H9 (cell line): ENCODE data around the gene PPFIBP2. TPM values are rescaled to one million over a fixed set of nuclear protein-coding genes. Genes with fewer than 3 reads are reported as not detected.

Source experiments
- DNase-seq: peaks from one replicate; pipeline ENCODE4 v3.0.0-alpha.2; 2017
- H2AFZ ChIP-seq: one replicate; pipeline ENCODE4 v1.6.1; 2013; ENCODE audit warnings: mild to moderate bottlenecking, low read length, control low read depth, moderate library complexity
- H2AK5ac ChIP-seq: 2 replicates; pipeline ENCODE4 v1.6.1; 2013; ENCODE audit warnings: low read length, control low read depth, mixed read lengths; ENCODE audit not compliant: insufficient read length
- H2BK120ac ChIP-seq: one replicate; pipeline ENCODE4 v1.6.1; 2013; ENCODE audit warnings: low read depth, mild to moderate bottlenecking, low read length, control low read depth, inconsistent platforms; ENCODE audit not compliant: poor library complexity, severe bottlenecking
- H2BK12ac ChIP-seq: 2 replicates; pipeline ENCODE4 v1.6.1; 2013; ENCODE audit warnings: low read length, control low read depth, mixed read lengths, low read depth; ENCODE audit not compliant: insufficient read length
- H2BK15ac ChIP-seq: 2 replicates; pipeline ENCODE4 v1.6.1; 2013; ENCODE audit warnings: low read depth, low read length, control low read depth
- H2BK20ac ChIP-seq: one replicate; pipeline ENCODE4 v1.6.1; 2013; ENCODE audit warnings: low read depth, mild to moderate bottlenecking, low read length, control low read depth, inconsistent platforms; ENCODE audit not compliant: poor library complexity, severe bottlenecking
- H2BK5ac ChIP-seq: 2 replicates; pipeline ENCODE4 v1.6.1; 2013; ENCODE audit warnings: low read length, control low read depth, mixed read lengths; ENCODE audit not compliant: insufficient read length
- H3K14ac ChIP-seq: 2 replicates; pipeline ENCODE4 v1.6.1; 2013; ENCODE audit warnings: low read length, control low read depth; ENCODE audit not compliant: insufficient read depth
- H3K18ac ChIP-seq: 2 replicates; pipeline ENCODE4 v1.6.1; 2013; ENCODE audit warnings: low read depth, mild to moderate bottlenecking, mixed read lengths, low read length, control low read depth; ENCODE audit not compliant: insufficient read length
- H3K23ac ChIP-seq: 2 replicates; pipeline ENCODE4 v1.6.1; 2013; ENCODE audit warnings: low read length, control low read depth, mixed read lengths, low read depth; ENCODE audit not compliant: insufficient read length
- H3K23me2 ChIP-seq: 2 replicates; pipeline ENCODE4 v1.6.1; 2013; ENCODE audit warnings: low read depth, mild to moderate bottlenecking, mixed read lengths, low read length, control low read depth; ENCODE audit not compliant: insufficient read length, poor library complexity, severe bottlenecking
- H3K27ac ChIP-seq: 2 replicates; pipeline ENCODE4 v1.5.1; 2013; ENCODE audit warnings: low read length, control low read depth, mixed read lengths, low read depth; ENCODE audit not compliant: insufficient read length
- H3K27me3 ChIP-seq: 2 replicates; pipeline ENCODE4 v1.6.1; 2013; ENCODE audit warnings: low read length, control low read depth, inconsistent platforms; ENCODE audit not compliant: insufficient read depth
- H3K4ac ChIP-seq: 2 replicates; pipeline ENCODE4 v1.6.1; 2013; ENCODE audit warnings: low read depth, mild to moderate bottlenecking, control low read depth, inconsistent platforms, low read length, moderate library complexity
- H3K4me1 ChIP-seq: 2 replicates; pipeline ENCODE4 v1.6.1; 2013; ENCODE audit warnings: low read length, control low read depth, inconsistent platforms; ENCODE audit not compliant: insufficient read depth
- H3K4me2 ChIP-seq: 2 replicates; pipeline ENCODE4 v1.6.1; 2013; ENCODE audit warnings: low read length, control low read depth, mixed read lengths; ENCODE audit not compliant: insufficient read length, insufficient read depth
- H3K56ac ChIP-seq: 2 replicates; pipeline ENCODE4 v1.6.1; 2013; ENCODE audit warnings: low read depth, mild to moderate bottlenecking, mixed read lengths, low read length, control low read depth; ENCODE audit not compliant: insufficient read length
- H3K79me1 ChIP-seq: 2 replicates; pipeline ENCODE4 v1.6.1; 2013; ENCODE audit warnings: low read depth, mild to moderate bottlenecking, moderate library complexity, low read length, control low read depth, inconsistent platforms; ENCODE audit not compliant: insufficient read depth, poor library complexity, severe bottlenecking
- H3K79me2 ChIP-seq: 2 replicates; pipeline ENCODE4 v1.6.1; 2013; ENCODE audit warnings: low read length, control low read depth, inconsistent platforms; ENCODE audit not compliant: insufficient read depth
- H3K9ac ChIP-seq: 2 replicates; pipeline ENCODE4 v1.6.1; 2013; ENCODE audit warnings: low read length, control low read depth, mixed read lengths; ENCODE audit not compliant: insufficient read length; ENCODE audit errors: extremely low read depth
- H3K9me3 ChIP-seq: one replicate; pipeline ENCODE4 v1.6.1; 2013; ENCODE audit warnings: low read depth, low read length, inconsistent platforms; ENCODE audit not compliant: control insufficient read depth
- H3T11ph ChIP-seq: one replicate; pipeline ENCODE4 v1.6.1; 2013; ENCODE audit warnings: mild to moderate bottlenecking, low read length, control low read depth, inconsistent platforms
- H4K20me1 ChIP-seq: one replicate; pipeline ENCODE4 v1.6.1; 2013; ENCODE audit not compliant: control insufficient read depth, insufficient read length, insufficient read depth
- H4K5ac ChIP-seq: 2 replicates; pipeline ENCODE4 v1.6.1; 2013; ENCODE audit warnings: low read depth, mild to moderate bottlenecking, mixed read lengths, low read length, control low read depth; ENCODE audit not compliant: insufficient read length
- H4K8ac ChIP-seq: replicated peaks from 2 replicates; pipeline ENCODE4 v1.6.1; 2013; ENCODE audit warnings: low read length, control low read depth, mixed read lengths, low read depth; ENCODE audit not compliant: insufficient read length
- H4K91ac ChIP-seq: 2 replicates; pipeline ENCODE4 v1.6.1; 2013; ENCODE audit warnings: low read depth, mild to moderate bottlenecking, moderate library complexity, mixed read lengths, low read length, control low read depth; ENCODE audit not compliant: insufficient read length
- H3K27ac Mint-ChIP-seq, 3 experiments: 2 replicates in 2 of 3; 3 replicates in 1 of 3; pipeline ENCODE4 v1.8.0; 2020 to 2021; ENCODE audit warnings: mixed read lengths in 3 of 3, mild to moderate bottlenecking in 1 of 3, moderate library complexity in 1 of 3
- H3K27me3 Mint-ChIP-seq: 2 replicates; pipeline ENCODE4 v1.8.0; 2021; ENCODE audit warnings: low read depth, mild to moderate bottlenecking, moderate library complexity, mixed read lengths
- H3K36me3 Mint-ChIP-seq, 3 experiments: 2 replicates in 2 of 3; 3 replicates in 1 of 3; pipeline ENCODE4 v1.8.0; 2020 to 2021; ENCODE audit warnings: low read depth in 3 of 3, mixed read lengths in 3 of 3; ENCODE audit not compliant: insufficient read depth in 1 of 3
- H3K4me1 Mint-ChIP-seq, 2 experiments: 2 replicates each; pipeline ENCODE4 v1.8.0; 2020; ENCODE audit warnings: mixed read lengths in 2 of 2
- H3K4me3 Mint-ChIP-seq, 2 experiments: 2 replicates in 1 of 2; 3 replicates in 1 of 2; pipeline ENCODE4 v1.8.0; 2020 to 2021; ENCODE audit warnings: mild to moderate bottlenecking in 2 of 2, mixed read lengths in 2 of 2, moderate library complexity in 1 of 2
- H3K9me3 Mint-ChIP-seq, 2 experiments: 2 replicates in 1 of 2; 3 replicates in 1 of 2; pipeline ENCODE4 v1.8.0; 2020; ENCODE audit warnings: mild to moderate bottlenecking in 2 of 2, mixed read lengths in 2 of 2, moderate library complexity in 1 of 2
- WGBS: extraction: QIAGEN DNeasy Blood & Tissue Kit; methylation state at CpG from one replicate; pipeline ENCODE4 v1.1.7; 2013; ENCODE audit warnings: missing lambda C conversion rate, low lambda C conversion rate, mixed read lengths; ENCODE audit not compliant: insufficient read length; ENCODE audit errors: extremely low coverage; 5-methylcytosine and 5-hydroxymethylcytosine counted together
- total RNA-seq: library from RNA; stranded (reverse); gene quantifications from 2 replicates; pipeline ENCODE4 v1.2.1, GENCODE V29; 2021
- TF ChIP-seq, protein P1 (sequence below): fragments of 200-600 bp; sonication (generic); conservative IDR thresholded peaks from 3 replicates; pipeline ENCODE4 v1.8.0; 2021; ENCODE audit warnings: antibody characterized with exemption, mild to moderate bottlenecking

The PPFIBP2 gene
- total RNA-seq, 1 experiment from 2014 or later, result 8.3 TPM

DNA sequence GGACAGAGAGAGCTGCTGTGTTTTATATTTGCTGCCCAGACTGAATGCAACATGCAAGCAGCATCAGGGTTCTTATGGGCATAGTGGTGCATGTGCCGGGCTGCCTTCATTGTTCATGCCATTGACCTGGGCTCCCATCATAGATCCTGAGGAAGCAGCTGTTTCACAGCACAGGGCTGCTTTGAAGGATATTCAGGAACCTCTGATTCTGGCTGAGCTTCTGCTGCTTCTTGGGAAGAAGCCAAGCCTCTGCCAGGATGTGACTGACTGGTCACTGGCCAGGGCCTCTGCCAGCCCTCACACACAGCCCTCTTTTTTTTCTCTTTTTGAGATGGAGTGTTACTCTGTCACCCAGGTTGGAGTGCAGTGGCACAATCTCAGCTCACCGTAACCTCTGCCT is 116.2 kb downstream of the PPFIBP2 start:
- Histone ChIP-seq H4K5ac (no peak overlapping the region), H2BK15ac (no peak overlapping the region), H3K18ac (no peak overlapping the region), H3K56ac (no peak overlapping the region), H3K4me2 (no peak overlapping the region), H3K79me2 (no peaks in the 10 kb centered on the region), H3K9ac (no peak overlapping the region), H2BK120ac (no peak overlapping the region), H2BK12ac (no peak overlapping the region), H3K23ac (no peak overlapping the region), H2BK5ac (no peak overlapping the region), H2AFZ (no peak overlapping the region), H3T11ph (no peak overlapping the region), H4K91ac (no peak overlapping the region), H2BK20ac (no peak overlapping the region), H3K4ac (no peak overlapping the region), H3K9me3 (no peaks in the 10 kb centered on the region), H4K8ac (no peak overlapping the region), H3K79me1 (no peaks in the 10 kb centered on the region), H4K20me1 (no peaks in the 10 kb centered on the region), H3K4me1 (no peaks in the 10 kb centered on the region), H3K14ac (no peak overlapping the region), H3K27ac (no peak overlapping the region), H2AK5ac (no peak overlapping the region), H3K23me2 (no peaks in the 10 kb centered on the region), H3K27me3 (no peaks in the 10 kb centered on the region)
- Mint-ChIP-seq H3K27ac (no peak overlapping the region), H3K36me3 (peaks cover 0 to 19% (median 11%) of the 10 kb centered on the region in 3 experiments; a peak in 5 of 7 replicates), H3K9me3 (no peaks in the 10 kb centered on the region), H3K27me3 (no peaks in the 10 kb centered on the region), H3K4me1 (no peaks in the 10 kb centered on the region), H3K4me3 (no peak overlapping the region)
- WGBS, result no CpG with 5 or more reads among the region's 2 CpGs
- DNase-seq, result no peak
- TF ChIP-seq, protein P1, sequence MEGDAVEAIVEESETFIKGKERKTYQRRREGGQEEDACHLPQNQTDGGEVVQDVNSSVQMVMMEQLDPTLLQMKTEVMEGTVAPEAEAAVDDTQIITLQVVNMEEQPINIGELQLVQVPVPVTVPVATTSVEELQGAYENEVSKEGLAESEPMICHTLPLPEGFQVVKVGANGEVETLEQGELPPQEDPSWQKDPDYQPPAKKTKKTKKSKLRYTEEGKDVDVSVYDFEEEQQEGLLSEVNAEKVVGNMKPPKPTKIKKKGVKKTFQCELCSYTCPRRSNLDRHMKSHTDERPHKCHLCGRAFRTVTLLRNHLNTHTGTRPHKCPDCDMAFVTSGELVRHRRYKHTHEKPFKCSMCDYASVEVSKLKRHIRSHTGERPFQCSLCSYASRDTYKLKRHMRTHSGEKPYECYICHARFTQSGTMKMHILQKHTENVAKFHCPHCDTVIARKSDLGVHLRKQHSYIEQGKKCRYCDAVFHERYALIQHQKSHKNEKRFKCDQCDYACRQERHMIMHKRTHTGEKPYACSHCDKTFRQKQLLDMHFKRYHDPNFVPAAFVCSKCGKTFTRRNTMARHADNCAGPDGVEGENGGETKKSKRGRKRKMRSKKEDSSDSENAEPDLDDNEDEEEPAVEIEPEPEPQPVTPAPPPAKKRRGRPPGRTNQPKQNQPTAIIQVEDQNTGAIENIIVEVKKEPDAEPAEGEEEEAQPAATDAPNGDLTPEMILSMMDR, result no peak
